GM12891 (cell line): ENCODE results near the gene KRTAP4-7.

Experiments
- POLR2AphosphoS5 ChIP-seq: IDR thresholded peaks from 2 replicates; pipeline ENCODE4 v1.6.1; 2011; ENCODE audit warnings: low read depth, low read length, control low read depth
- SPI1 ChIP-seq: IDR thresholded peaks from 2 replicates; pipeline ENCODE4 v1.6.1; 2011; ENCODE audit warnings: low read depth, low read length, control low read depth
- TAF1 ChIP-seq: IDR thresholded peaks from 2 replicates; pipeline ENCODE4 v1.6.1; 2011; ENCODE audit warnings: low read depth, low read length, control low read depth

DNA sequence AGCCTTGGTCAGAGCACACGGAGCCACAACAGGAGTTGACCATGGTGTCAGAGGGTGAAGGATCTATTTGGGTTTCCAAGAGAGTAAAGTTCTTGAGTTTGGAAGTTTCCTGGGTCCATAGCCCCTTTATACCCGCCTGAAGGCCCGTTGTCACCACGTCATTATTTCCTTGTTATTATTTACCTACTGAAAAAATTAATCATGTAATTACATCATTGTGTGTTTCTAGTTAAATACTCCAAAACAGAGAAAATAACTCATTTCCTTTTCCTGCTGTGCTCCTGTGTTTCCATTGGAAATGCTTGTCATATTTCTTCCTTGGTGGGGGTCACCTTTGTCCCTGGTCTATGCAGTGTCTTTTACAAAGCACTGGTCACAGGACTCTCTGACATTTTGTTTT, 14.1 kb downstream of the KRTAP4-7 start, which contains the start of gene KRTAP4-8:
- TF ChIP-seq POLR2AphosphoS5: no peak
- TF ChIP-seq TAF1: no peak
- no peak for TF ChIP-seq SPI1
